Subcutaneous adipose tissue (tissue), 4 donors: ENCODE measurements around the gene PRXL2A. TPM values are rescaled to one million over a fixed set of nuclear protein-coding genes. Genes with fewer than 3 reads are reported as not detected.

Experiments used
- CTCF ChIP-seq: fragments of 450-650 bp; IDR thresholded peaks from one replicate; pipeline ENCODE4 v1.5.1; 2016; ENCODE audit warnings: low read depth, mild to moderate bottlenecking, control low read depth, antibody characterized with exemption, moderate library complexity
- total RNA-seq, 4 donors: library from RNA; depleted of rRNA; stranded (reverse); fragments of >200 nt; gene quantifications; one replicate each; pipeline ENCODE4 v1.1.0, GENCODE V29; 2016

Gene PRXL2A
- total RNA-seq, 4 donors from 2014 or later, result 254 to 775 (median 498) TPM

- TF ChIP-seq CTCF, result no peak
These were observed 56.5 kb downstream of the PRXL2A start for GRCh38 chr10:80464557-80465450.

GRCh38 chr10:80465451-80465835 is 57.1 kb downstream of the PRXL2A start:
- no peak for TF ChIP-seq CTCF

GRCh38 chr10:80465839-80466590 is 57.7 kb downstream of the PRXL2A start:
- TF ChIP-seq CTCF, result no peak

- TF ChIP-seq CTCF, result no peak
These were observed 58.5 kb downstream of the PRXL2A start for GRCh38 chr10:80466724-80467326.

- TF ChIP-seq CTCF, result no peak
These were observed 59.7 kb downstream of the PRXL2A start for GRCh38 chr10:80468002-80468401.

GRCh38 chr10:80468806-80469421 is 60.6 kb downstream of the PRXL2A start:
- no peak for TF ChIP-seq CTCF
